B cell (primary cell): Measurements from ENCODE around the gene DYRK3. TPM values are rescaled to one million over a fixed set of nuclear protein-coding genes. Genes with fewer than 3 reads are reported as not detected.
A peak's percentile ranks its signal among the peaks of the same experiment; 100 is the strongest.

ENCODE experiments used
- ATAC-seq: fragments of 200-7000 bp; cut with Tn5 transposase; one replicate; pipeline ENCODE4 v1.10.0; 2021; ENCODE audit warnings: low read depth, mild to moderate bottlenecking, moderate number of reproducible peaks, moderate library complexity
- CTCF ChIA-PET: fragments of 350-600 bp; sonication (Branson Sonifier 250); formaldehyde crosslinking; loops from one replicate; lab custom pipeline; 2021; ENCODE audit warnings: antibody characterized with exemption, inconsistent platforms; lab: Charles Lee
- POLR2A ChIA-PET: fragments of 350-600 bp; sonication (Branson Sonifier 250); formaldehyde crosslinking; loops from one replicate; lab custom pipeline; 2021; ENCODE audit warnings: antibody characterized with exemption; lab: Charles Lee
- DNase-seq: peaks from one replicate; pipeline ENCODE4 v3.0.0; 2013
- H2AFZ ChIP-seq: 2 replicates; pipeline ENCODE4 v1.6.1; 2012; ENCODE audit warnings: mild to moderate bottlenecking, low read depth, low read length; ENCODE audit not compliant: insufficient read depth, poor library complexity, severe bottlenecking
- H3K27ac ChIP-seq, 2 donors: 1 replicate in 1 of 2; 2 replicates in 1 of 2; pipeline ENCODE4 v1.5.1; 2012 to 2013; ENCODE audit warnings: low read length in 2 of 2, mild to moderate bottlenecking in 2 of 2, moderate library complexity in 1 of 2
- H3K27me3 ChIP-seq, 4 experiments: fragments of 200-600 bp in 1 of 4; sonication (generic) in 1 of 4; replicated peaks in 1 of 4; 1 replicate in 2 of 4; 2 replicates in 2 of 4; pipeline versions ENCODE4 v1.6.1 to v1.7.0; 2013 to 2016; ENCODE audit warnings: low read length in 3 of 4, mild to moderate bottlenecking in 2 of 4, mixed read lengths in 1 of 4, moderate library complexity in 1 of 4; ENCODE audit not compliant: insufficient read depth in 4 of 4, control insufficient read depth in 3 of 4; ENCODE audit errors: control extremely low read depth in 1 of 4
- H3K36me3 ChIP-seq, 2 experiments: replicated peaks in 1 of 2; 1 replicate in 1 of 2; 2 replicates in 1 of 2; pipeline versions ENCODE4 v1.6.1 to v1.7.1; 2013; ENCODE audit warnings: low read length in 1 of 2; ENCODE audit not compliant: insufficient read depth in 2 of 2, control insufficient read depth in 1 of 2; ENCODE audit errors: control extremely low read depth in 1 of 2, extremely low read depth in 1 of 2
- H3K4me1 ChIP-seq, 2 donors: fragments of 200-600 bp in 1 of 2; sonication (generic) in 1 of 2; 1 replicate in 1 of 2; 2 replicates in 1 of 2; pipeline versions ENCODE4 v1.5.1 to v1.6.1; 2013 to 2017; ENCODE audit warnings: low read length in 2 of 2; ENCODE audit not compliant: control insufficient read depth in 2 of 2, insufficient read depth in 2 of 2
- H3K4me2 ChIP-seq: replicated peaks from 2 replicates; pipeline ENCODE3; 2012; ENCODE audit warnings: mild to moderate bottlenecking, low read depth, low read length; ENCODE audit not compliant: poor library complexity, severe bottlenecking
- H3K4me3 ChIP-seq, 5 experiments: fragments of 200-600 bp in 1 of 5; sonication (generic) in 1 of 5; 1 replicate in 3 of 5; 2 replicates in 2 of 5; pipeline versions ENCODE4 v1.5.1 to v1.7.0; 2011 to 2016; ENCODE audit warnings: low read length in 4 of 5, mild to moderate bottlenecking in 4 of 5, low read depth in 2 of 5, control low read depth in 1 of 5, moderate library complexity in 1 of 5; ENCODE audit not compliant: insufficient read depth in 1 of 5; ENCODE audit errors: control extremely low read depth in 1 of 5, extremely low read depth in 1 of 5
- H3K79me2 ChIP-seq: fragments of 200-600 bp; sonication (generic); one replicate; pipeline ENCODE4 v1.6.0; 2016; ENCODE audit warnings: low read length; ENCODE audit not compliant: control insufficient read depth, insufficient read depth
- H3K9ac ChIP-seq: fragments of 200-600 bp; sonication (generic); 2 replicates; pipeline ENCODE4 v1.6.1; 2017; ENCODE audit warnings: mild to moderate bottlenecking, low read length, moderate library complexity
- H3K9me3 ChIP-seq, 3 donors: one replicate each; pipeline versions ENCODE4 v1.6.1 to v1.7.1; 2013; ENCODE audit warnings: low read length in 2 of 3; ENCODE audit not compliant: control insufficient read depth in 2 of 3, insufficient read depth in 1 of 3; ENCODE audit errors: control extremely low read depth in 1 of 3
- H4K20me1 ChIP-seq: 2 replicates; pipeline ENCODE4 v1.6.0; 2012; ENCODE audit warnings: mild to moderate bottlenecking, low read length; ENCODE audit not compliant: insufficient read depth, control insufficient read depth, poor library complexity, severe bottlenecking
- H3K27ac Mint-ChIP-seq: one replicate; pipeline ENCODE4 v1.8.0; 2021; ENCODE audit warnings: mixed read lengths
- H3K27me3 Mint-ChIP-seq: one replicate; pipeline ENCODE4 v1.8.0; 2021; ENCODE audit warnings: mixed read lengths
- H3K4me1 Mint-ChIP-seq: one replicate; pipeline ENCODE4 v1.8.0; 2021; ENCODE audit warnings: mixed read lengths
- H3K4me3 Mint-ChIP-seq: one replicate; pipeline ENCODE4 v1.8.0; 2021; ENCODE audit warnings: mixed read lengths
- H3K9me3 Mint-ChIP-seq: one replicate; pipeline ENCODE4 v1.8.0; 2022; ENCODE audit warnings: mixed read lengths; ENCODE audit not compliant: insufficient read depth
- CTCF ChIP-seq: fragments of 200-600 bp; IDR thresholded peaks from one replicate; pipeline ENCODE4 v1.8.0; 2022; ENCODE audit warnings: antibody characterized with exemption, mild to moderate bottlenecking
- EZH2 ChIP-seq: IDR thresholded peaks from 2 replicates; pipeline ENCODE4 v1.6.1; 2012; ENCODE audit warnings: borderline replicate concordance, low read depth, mild to moderate bottlenecking, moderate library complexity, low read length; ENCODE audit not compliant: insufficient read depth, poor library complexity, severe bottlenecking
- WGBS: methylation state at CpG from one replicate; pipeline ENCODE4 v1.1.5; 2013; ENCODE audit warnings: missing lambda C conversion rate; ENCODE audit not compliant: insufficient coverage; 5-methylcytosine and 5-hydroxymethylcytosine counted together
- intact Hi-C: fragments of 100-400 bp; cut with micrococcal nuclease; formaldehyde crosslinking; loops from one replicate; pipeline ENCODE4 v1.10.0; 2022
- polyA plus RNA-seq: library from polyadenylated mRNA; depleted of rRNA; stranded (reverse); fragments of >200 nt; gene quantifications from 2 replicates; pipeline ENCODE4 v1.2.3, GENCODE V29; 2012
- total RNA-seq, 2 donors: library from RNA; stranded (reverse); fragments of 120-200 nt in 1 of 2; gene quantifications; 1 replicate in 1 of 2; 2 replicates in 1 of 2; pipeline versions ENCODE4 v1.2.3 to v1.2.4, GENCODE V29; 2013 to 2022

Gene DYRK3
- total and polyA plus RNA-seq, 2 donors (not counting 1 experiment from before 2014, with no cell fraction given), result 0.30 TPM; not detected in 1

GRCh38 chr1:206685769-206686477 is 50.6 kb downstream of the DYRK3 start:
- DNase-seq (peak; percentile 76), ATAC-seq (peak; percentile 25)
- 0% methylated on average over 40 of the region's 48 CpGs for WGBS
- Histone ChIP-seq H2AFZ (peak overlapping the region; percentile 56), H3K9me3 (no peaks in the 10 kb centered on the region), H3K36me3 (no peaks in the 10 kb centered on the region), H3K27ac (peak overlapping the region; percentile 76 to 86), H3K79me2 (peaks cover 66% of the 10 kb centered on the region), H4K20me1 (peaks cover 57% of the 10 kb centered on the region), H3K4me3 (peak overlapping the region; percentile 69 to 91 (median 87)), H3K4me1 (peaks cover 45 to 67% of the 10 kb centered on the region in 2 donors), H3K9ac (peak overlapping the region; percentile 87), H3K27me3 (no peaks in the 10 kb centered on the region), H3K4me2 (peak overlapping the region; percentile 90)
- Mint-ChIP-seq H3K27me3 (no peaks in the 10 kb centered on the region), H3K9me3 (no peaks in the 10 kb centered on the region), H3K27ac (peak overlapping the region; percentile 98), H3K4me1 (peaks cover 82% of the 10 kb centered on the region), H3K4me3 (peak overlapping the region; percentile 100)
- CTCF ChIA-PET, result interaction anchor here (1.0 to 2.9 kb wide), 3 partner anchors 19 to 74 kb away, joined by 3 to 10 read pairs (median 3); partner anchors contain the start of gene EIF2D
- POLR2A ChIA-PET, result interaction anchor here (0.6 kb wide), 1 partner anchor 27 kb away, joined by 4 read pairs; no protein-coding TSS in a partner anchor
- intact Hi-C loops, result loop anchor here (1.0 to 2.0 kb wide), 4 partner anchors 17 to 73 kb away; partner anchors contain the start of gene EIF2D
- TF ChIP-seq CTCF (no peak), EZH2 (no peak)
